GM19240 (cell line): Measurements from ENCODE around the gene NOTUM.
A peak's percentile ranks its signal among the peaks of the same experiment; 100 is the strongest.

Source experiments
- DNase-seq: peaks from one replicate; pipeline ENCODE4 v3.0.0; 2011; ENCODE audit warnings: low spot score; ENCODE audit not compliant: insufficient read length

NOTUM gene

GRCh38 chr17:81911277-81911961, 49.6 kb downstream of the NOTUM start, which contains the start of gene PCYT2:
PCYT2 (minus strand) TSS chr17:81911399; CDS start chr17:81911355, 44 bp downstream.
- peak; percentile 99 for DNase-seq

GRCh38 chr17:81910840-81911276, 50.1 kb downstream of the NOTUM start:
- DNase-seq, result no peak

GRCh38 chr17:81909966-81910839, 50.8 kb downstream of the NOTUM start:
- no peak for DNase-seq

GRCh38 chr17:81909231-81909630, 51.8 kb downstream of the NOTUM start:
- no peak for DNase-seq

GRCh38 chr17:81908793-81909192, 52.2 kb downstream of the NOTUM start:
- no peak for DNase-seq

GRCh38 chr17:81907219-81908145, 53.5 kb downstream of the NOTUM start:
- no peak for DNase-seq

- no peak for DNase-seq
These were observed 54.3 kb downstream of the NOTUM start for GRCh38 chr17:81906476-81907218.

- no peak for DNase-seq
These were observed 55.0 kb downstream of the NOTUM start for GRCh38 chr17:81905993-81906392.

GRCh38 chr17:81905424-81905875, 55.5 kb downstream of the NOTUM start:
- DNase-seq, result no peak

GRCh38 chr17:81904600-81905423, 56.2 kb downstream of the NOTUM start:
- no peak for DNase-seq

GRCh38 chr17:81903896-81904599, 56.9 kb downstream of the NOTUM start:
- DNase-seq, result no peak

- DNase-seq, result no peak
These were observed 57.6 kb downstream of the NOTUM start for GRCh38 chr17:81903415-81903831.

- no peak for DNase-seq
These were observed 58.2 kb downstream of the NOTUM start for GRCh38 chr17:81902653-81903414.
